HCT116 (cell line): ENCODE results near the gene MCEE. TPM values are rescaled to one million over a fixed set of nuclear protein-coding genes. Genes with fewer than 3 reads are reported as not detected.

Experiments used
- ATAC-seq: fragments of 200-7000 bp; cut with Tn5 transposase; 2 replicates; pipeline ENCODE4 v1.9.1; 2020; ENCODE audit warnings: mild to moderate bottlenecking, moderate library complexity
- BruUV-seq: library from RNA; stranded (reverse); fragments of 400-500 nt; replicated peaks from 2 replicates; lab custom pipeline; 2021; lab: Mats Ljungman, UMichigan
- CTCF ChIA-PET: fragments of 300-600 bp; sonication (Branson Sonifier 250); formaldehyde crosslinking; loops from one replicate; lab custom pipeline; 2021; ENCODE audit warnings: antibody characterized with exemption; lab: Charles Lee
- POLR2A ChIA-PET: fragments of 300-600, 350-600 bp; sonication (Branson Sonifier 250); formaldehyde crosslinking; loops from one replicate; lab custom pipeline; 2021; ENCODE audit warnings: antibody characterized with exemption; lab: Charles Lee
- RAD21 ChIA-PET, 2 experiments: fragments of 300-600 bp; sonication (Branson Sonifier 250); formaldehyde crosslinking; loops; one replicate each; lab custom pipeline; 2023; ENCODE audit warnings: low total read pairs in 2 of 2; ENCODE audit not compliant: uncharacterized antibody in 2 of 2, unreplicated experiment in 2 of 2, low non-redundant PET in 1 of 2; lab: Charles Lee
- DNase-seq: peaks from one replicate; pipeline ENCODE4 v3.0.0-alpha.2; 2010; ENCODE audit warnings: low read depth, low spot score
- H2AFZ ChIP-seq: fragments of 200-600 bp; shearing (Covaris generic), sonication (generic); 2 replicates; pipeline ENCODE4 v1.6.1; 2017; ENCODE audit warnings: low read depth, mixed run types, mixed read lengths, antibody characterized with exemption, low read length; ENCODE audit not compliant: poor library complexity, severe bottlenecking
- H3K27ac ChIP-seq: 2 replicates; pipeline ENCODE4 v1.5.1; 2012; ENCODE audit warnings: low read depth, low read length
- H3K27me3 ChIP-seq: fragments of 200-600 bp; sonication (generic); 2 replicates; pipeline ENCODE4 v1.6.1; 2016; ENCODE audit warnings: mixed run types, low read length, mixed read lengths; ENCODE audit not compliant: insufficient read depth
- H3K36me3 ChIP-seq, 2 experiments: fragments of 200-500 bp in 1 of 2; fragments of 200-600 bp in 1 of 2; sonication (Bioruptor generic) in 1 of 2; sonication (generic) in 1 of 2; 2 replicates each; pipeline versions ENCODE4 v1.5.1 to v1.6.1; 2014 to 2016; ENCODE audit warnings: low read length in 2 of 2, inconsistent platforms in 1 of 2, mixed read lengths in 1 of 2, mixed run types in 1 of 2; ENCODE audit not compliant: insufficient read depth in 2 of 2, control insufficient read depth in 1 of 2
- H3K4me1 ChIP-seq, 2 experiments: fragments of 200-600 bp in 1 of 2; sonication (generic) in 1 of 2; 2 replicates each; pipeline versions ENCODE4 v1.5.1 to v1.6.1; 2012 to 2017; ENCODE audit warnings: low read length in 2 of 2, inconsistent platforms in 1 of 2, mild to moderate bottlenecking in 1 of 2, mixed read lengths in 1 of 2, mixed run types in 1 of 2, moderate library complexity in 1 of 2; ENCODE audit not compliant: insufficient read depth in 2 of 2, control insufficient read depth in 1 of 2
- H3K4me2 ChIP-seq: fragments of 200-600 bp; sonication (generic); 2 replicates; pipeline ENCODE4 v1.6.1; 2017; ENCODE audit warnings: mixed run types, low read length, mixed read lengths
- H3K4me3 ChIP-seq, 2 experiments: fragments of 200-600 bp in 1 of 2; sonication (generic) in 1 of 2; replicated peaks in 1 of 2; 2 replicates each; pipeline ENCODE4 v1.5.1; 2011 to 2016; ENCODE audit warnings: low read length in 2 of 2, control low read depth in 1 of 2, low read depth in 1 of 2, mild to moderate bottlenecking in 1 of 2, mixed read lengths in 1 of 2, mixed run types in 1 of 2
- H3K79me2 ChIP-seq: fragments of 200-600 bp; sonication (generic); 2 replicates; pipeline ENCODE4 v1.6.1; 2017; ENCODE audit warnings: mild to moderate bottlenecking, mixed run types, low read length, moderate library complexity, mixed read lengths; ENCODE audit not compliant: insufficient read depth
- H3K9ac ChIP-seq: fragments of 200-600 bp; sonication (generic); 2 replicates; pipeline ENCODE4 v1.6.1; 2016; ENCODE audit warnings: low read length, mixed read lengths
- H3K9me2 ChIP-seq: fragments of 200-600 bp; sonication (generic), shearing (Covaris generic); 2 replicates; pipeline ENCODE4 v1.6.1; 2017; ENCODE audit warnings: mixed run types, mild to moderate bottlenecking, moderate library complexity; ENCODE audit not compliant: insufficient read depth
- H3K9me3 ChIP-seq, 2 experiments: fragments of 200-500 bp in 1 of 2; fragments of 200-600 bp in 1 of 2; sonication (Bioruptor generic) in 1 of 2; sonication (generic) in 1 of 2; 2 replicates each; pipeline ENCODE4 v1.6.1; 2014 to 2017; ENCODE audit warnings: low read length in 2 of 2, mixed read lengths in 2 of 2, inconsistent platforms in 1 of 2, low read depth in 1 of 2, mild to moderate bottlenecking in 1 of 2, mixed run types in 1 of 2, moderate library complexity in 1 of 2; ENCODE audit not compliant: control insufficient read depth in 1 of 2, insufficient read depth in 1 of 2
- H4K20me1 ChIP-seq: fragments of 200-600 bp; sonication (generic), shearing (Covaris generic); 2 replicates; pipeline ENCODE4 v1.6.1; 2017; ENCODE audit warnings: mixed run types, mild to moderate bottlenecking, moderate library complexity; ENCODE audit not compliant: insufficient read depth
- CBX3 ChIP-seq: IDR thresholded peaks from 2 replicates; pipeline ENCODE4 v1.6.1; 2012; ENCODE audit warnings: low read depth
- CEBPB ChIP-seq: IDR thresholded peaks from 2 replicates; pipeline ENCODE4 v1.6.1; 2012; ENCODE audit warnings: low read depth
- CTCF ChIP-seq, 3 experiments: fragments of 200-600 bp in 1 of 3; sonication (generic) in 1 of 3; IDR thresholded peaks in 2 of 3; conservative IDR thresholded peaks in 1 of 3; 2 replicates each; pipeline ENCODE4 v1.5.1; 2012 to 2017; ENCODE audit warnings: low read depth in 2 of 3, low read length in 2 of 3, antibody characterized with exemption in 1 of 3, borderline replicate concordance in 1 of 3, control low read depth in 1 of 3, mild to moderate bottlenecking in 1 of 3, mixed read lengths in 1 of 3, mixed run types in 1 of 3, moderate library complexity in 1 of 3; ENCODE audit not compliant: insufficient read depth in 1 of 3
- EGR1 ChIP-seq: IDR thresholded peaks from 2 replicates; pipeline ENCODE4 v1.6.1; 2012; ENCODE audit warnings: low read depth
- EZH2 ChIP-seq: fragments of 200-600 bp; sonication (generic); IDR thresholded peaks from 2 replicates; pipeline ENCODE4 v1.6.1; 2017; ENCODE audit warnings: antibody characterized with exemption, mixed run types
- POLR2AphosphoS5 ChIP-seq: IDR thresholded peaks from 2 replicates; pipeline ENCODE4 v1.6.1; 2011; ENCODE audit warnings: mild to moderate bottlenecking, low read depth, low read length, moderate library complexity
- TCF7L2 ChIP-seq: IDR thresholded peaks from 2 replicates; pipeline ENCODE4 v1.7.0; 2011; ENCODE audit warnings: borderline replicate concordance, inconsistent platforms; ENCODE audit not compliant: insufficient read depth, insufficient read length; ENCODE audit errors: extremely low read depth
- YY1 ChIP-seq: IDR thresholded peaks from 2 replicates; pipeline ENCODE4 v1.6.1; 2011; ENCODE audit warnings: low read length, low read depth, moderate library complexity, mild to moderate bottlenecking; ENCODE audit not compliant: insufficient replicate concordance; ENCODE audit errors: extremely low read depth
- ZNF274 ChIP-seq: fragments of 200-500 bp; sonication (Bioruptor generic); IDR thresholded peaks from 2 replicates; pipeline ENCODE4 v1.6.1; 2014; ENCODE audit warnings: mild to moderate bottlenecking, low read depth, low read length, inconsistent platforms
- intact Hi-C: fragments of 100-400 bp; cut with micrococcal nuclease; formaldehyde crosslinking; loops from 2 replicates; pipeline ENCODE4 v1.10.0; 2022
- total RNA-seq: library from RNA; stranded (reverse); gene quantifications from one replicate; pipeline ENCODE4 v1.2.1, GENCODE V29; 2021; ENCODE audit not compliant: unreplicated experiment

The MCEE gene
- total RNA-seq, 1 experiment from 2014 or later = 9.0 TPM

- Histone ChIP-seq H2AFZ (no peak overlapping the region), H3K27ac (no peak overlapping the region), H3K9ac (no peak overlapping the region), H3K79me2 (no peaks in the 10 kb centered on the region), H4K20me1 (no peaks in the 10 kb centered on the region), H3K9me2 (no peaks in the 10 kb centered on the region), H3K4me1 (no peaks in the 10 kb centered on the region; a peak in 1 of 4 replicates), H3K4me2 (no peak overlapping the region), H3K4me3 (no peak overlapping the region), H3K9me3 (no peaks in the 10 kb centered on the region), H3K27me3 (no peaks in the 10 kb centered on the region), H3K36me3 (0 out of 4 replicates have a peak, but pooled peaks cover 0 to 3% of the 10 kb centered on the region in 2 experiments)
- BruUV-seq = no TSS peak
- POLR2A ChIA-PET = no interaction called here
- TF ChIP-seq CBX3 (no peak), ZNF274 (no peak), YY1 (no peak), EZH2 (no peak), CTCF (IDR thresholded peaks at IDR 0.05 in 2 of 3, conservative IDR thresholded peaks at IDR 0.05 in 1 of 3; ENCODE audit: borderline replicate concordance in 1 of 3, insufficient read depth in 1 of 3, low read depth in 2 of 3, low read length in 2 of 3) (no peak), TCF7L2 (no peak), EGR1 (no peak)
- intact Hi-C loops = no loop called here
- DNase-seq (no peak), ATAC-seq (no peak)
- RAD21 ChIA-PET = no interaction called here
- CTCF ChIA-PET = no interaction called here
Observed at GRCh38 chr2:71074893-71075395, 55.1 kb downstream of the MCEE start.

GRCh38 chr2:71073475-71073874, 56.6 kb downstream of the MCEE start:
- H3K36me3 ChIP-seq = 0 out of 4 replicates have a peak, but pooled peaks cover 0 to 3% of the 10 kb centered on the region in 2 experiments
- CTCF ChIA-PET = no interaction called here
- DNase-seq = no peak
- intact Hi-C loops = no loop called here
- no peaks in the 10 kb centered on the region for H3K9me3 ChIP-seq
- no peak overlapping the region for H3K4me3 ChIP-seq
- no peak overlapping the region for H3K4me2 ChIP-seq
- BruUV-seq = no TSS peak
- no peaks in the 10 kb centered on the region for H3K9me2 ChIP-seq
- no peak overlapping the region for H3K27ac ChIP-seq
- RAD21 ChIA-PET = no interaction called here
- POLR2A ChIA-PET = no interaction called here
- no peak for TF ChIP-seq YY1
- TF ChIP-seq ZNF274 = no peak
- no peak for TF ChIP-seq CBX3
- no peak for TF ChIP-seq CTCF (IDR thresholded peaks at IDR 0.05 in 2 of 3, conservative IDR thresholded peaks at IDR 0.05 in 1 of 3; ENCODE audit: borderline replicate concordance in 1 of 3, insufficient read depth in 1 of 3, low read depth in 2 of 3, low read length in 2 of 3)
- TF ChIP-seq POLR2AphosphoS5 = no peak
- no peak for TF ChIP-seq CEBPB
- TF ChIP-seq EGR1 = no peak
- no peak overlapping the region for H2AFZ ChIP-seq
- no peak overlapping the region for H3K9ac ChIP-seq
- H3K79me2 ChIP-seq = no peaks in the 10 kb centered on the region
- H3K4me1 ChIP-seq = peaks cover 6 to 13% of the 10 kb centered on the region in 2 experiments; a peak in 3 of 4 replicates
- H4K20me1 ChIP-seq = no peaks in the 10 kb centered on the region
- H3K27me3 ChIP-seq = no peaks in the 10 kb centered on the region
- ATAC-seq = no peak
